Smooth muscle cell (in vitro differentiated cells): ENCODE measurements around the gene LRRC49. TPM values are rescaled to one million over a fixed set of nuclear protein-coding genes. Genes with fewer than 3 reads are reported as not detected.

Experiments
- DNase-seq: peaks from one replicate; lab custom pipeline; 2025; ENCODE audit not compliant: unreplicated experiment; lab: John Stamatoyannopoulos, UW
- H2AFZ ChIP-seq: fragments of 200-600 bp; sonication (generic); 2 replicates; pipeline ENCODE4 v1.6.0; 2016; ENCODE audit warnings: antibody characterized with exemption, low read depth, mild to moderate bottlenecking
- H3F3A ChIP-seq: fragments of 200-600 bp; sonication (generic); 2 replicates; pipeline ENCODE4 v1.6.0; 2017; ENCODE audit warnings: antibody characterized with exemption, low read depth
- H3K27ac ChIP-seq: fragments of 200-600 bp; sonication (generic); 2 replicates; pipeline ENCODE4 v1.5.1; 2016; ENCODE audit warnings: low read depth, mild to moderate bottlenecking
- H3K27me3 ChIP-seq: fragments of 200-600 bp; sonication (generic); 2 replicates; pipeline ENCODE4 v1.6.1; 2016; ENCODE audit warnings: low read depth, mild to moderate bottlenecking
- H3K36me3 ChIP-seq: fragments of 200-600 bp; sonication (generic); 2 replicates; pipeline ENCODE4 v1.5.1; 2016; ENCODE audit warnings: low read depth
- H3K4me1 ChIP-seq: fragments of 200-600 bp; sonication (generic); 2 replicates; pipeline ENCODE4 v1.5.1; 2016; ENCODE audit warnings: low read depth
- H3K4me2 ChIP-seq: fragments of 200-600 bp; sonication (generic); 2 replicates; pipeline ENCODE4 v1.6.0; 2016; ENCODE audit warnings: mild to moderate bottlenecking
- H3K4me3 ChIP-seq: fragments of 200-600 bp; sonication (generic); 2 replicates; pipeline ENCODE4 v1.5.1; 2016; ENCODE audit warnings: mild to moderate bottlenecking
- H3K79me2 ChIP-seq: fragments of 200-600 bp; sonication (generic); 2 replicates; pipeline ENCODE4 v1.6.0; 2016; ENCODE audit warnings: low read depth, mild to moderate bottlenecking
- H3K9ac ChIP-seq: fragments of 200-600 bp; sonication (generic); 2 replicates; pipeline ENCODE4 v1.6.0; 2016; ENCODE audit warnings: low read depth
- H3K9me3 ChIP-seq: fragments of 200-600 bp; sonication (generic); replicated peaks from 2 replicates; pipeline ENCODE4 v1.5.1; 2016; ENCODE audit warnings: low read depth
- H4K20me1 ChIP-seq: fragments of 200-600 bp; sonication (generic); 2 replicates; pipeline ENCODE4 v1.6.0; 2016; ENCODE audit warnings: low read depth
- CTCF ChIP-seq: fragments of 200-600 bp; sonication (generic); IDR thresholded peaks from 2 replicates; pipeline ENCODE4 v1.5.1; 2017; ENCODE audit warnings: borderline replicate concordance, mild to moderate bottlenecking, antibody characterized with exemption; ENCODE audit not compliant: insufficient read depth, poor library complexity, severe bottlenecking
- WGBS: methylation state at CpG from one replicate; pipeline ENCODE4 v1.1.7; 2016; ENCODE audit warnings: low lambda C conversion rate; 5-methylcytosine and 5-hydroxymethylcytosine counted together
- polyA plus RNA-seq: library from polyadenylated mRNA; unstranded; fragments of >200 nt; fragmentation: Nextera tagmentation; extraction: Ambion mirVana; gene quantifications from 2 replicates; pipeline ENCODE4 v1.2.1, GENCODE V29; 2016
- total RNA-seq: library from RNA; depleted of rRNA; stranded (reverse); fragments of >200 nt; gene quantifications from 2 replicates; pipeline ENCODE4 v1.2.3, GENCODE V29; 2014

The LRRC49 gene
- total and polyA plus RNA-seq, 2 experiments from 2014 or later, result 3.1 to 8.3 TPM

- no peak for DNase-seq
- Histone ChIP-seq H3K9me3 (no peaks in the 10 kb centered on the region), H3K27me3 (no peaks in the 10 kb centered on the region), H3K27ac (no peak overlapping the region), H3K4me3 (no peak overlapping the region), H3K9ac (no peak overlapping the region), H3K79me2 (no peaks in the 10 kb centered on the region), H4K20me1 (no peaks in the 10 kb centered on the region), H3K4me1 (peaks cover 8% of the 10 kb centered on the region), H3F3A (no peaks in the 10 kb centered on the region), H3K36me3 (no peaks in the 10 kb centered on the region), H3K4me2 (no peak overlapping the region), H2AFZ (no peak overlapping the region)
- TF ChIP-seq CTCF, result no peak
- WGBS, result 92% methylated on average over 2 of the region's 2 CpGs
Observed at GRCh38 chr15:71052356-71052755, 159.7 kb downstream of the LRRC49 start.

- Histone ChIP-seq H3F3A (no peaks in the 10 kb centered on the region), H3K79me2 (no peaks in the 10 kb centered on the region), H3K4me2 (no peak overlapping the region), H3K36me3 (no peaks in the 10 kb centered on the region), H3K27me3 (no peaks in the 10 kb centered on the region), H3K27ac (no peak overlapping the region), H3K9ac (no peak overlapping the region), H3K4me1 (peaks cover 7% of the 10 kb centered on the region), H2AFZ (no peak overlapping the region), H3K4me3 (no peak overlapping the region), H4K20me1 (no peaks in the 10 kb centered on the region), H3K9me3 (no peaks in the 10 kb centered on the region)
- WGBS, result 72% methylated on average over 2 of the region's 2 CpGs
- TF ChIP-seq CTCF, result no peak
- no peak for DNase-seq
Observed at GRCh38 chr15:71054286-71054952, 161.8 kb downstream of the LRRC49 start.

DNA sequence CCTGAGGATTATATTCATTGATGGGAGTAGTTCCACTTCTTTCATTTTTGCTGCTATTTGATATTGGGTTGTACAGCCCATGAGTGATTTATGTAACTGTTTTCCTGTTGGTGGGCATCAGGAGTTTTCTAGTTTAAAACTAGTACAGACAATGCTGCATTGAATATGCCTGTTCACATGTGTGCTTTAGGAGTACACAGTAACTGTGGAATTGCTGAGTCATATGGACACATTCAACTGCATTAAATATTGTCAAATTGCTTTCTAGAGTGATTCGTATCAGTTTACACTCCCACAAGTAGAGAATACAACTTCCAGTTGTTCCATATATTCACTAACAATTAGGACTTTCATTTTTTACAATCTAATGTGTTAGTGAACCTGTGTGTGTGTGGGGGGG lies 162.8 kb downstream of the LRRC49 start:
- no peak for DNase-seq
- H3K27ac ChIP-seq, result no peak overlapping the region

More for the DNA sequence above, 162.8 kb downstream of the LRRC49 start:
- no peaks in the 10 kb centered on the region for H3F3A ChIP-seq
- H3K27me3 ChIP-seq, result no peaks in the 10 kb centered on the region
- H3K36me3 ChIP-seq, result no peaks in the 10 kb centered on the region
- H3K9ac ChIP-seq, result no peak overlapping the region
- no peak overlapping the region for H2AFZ ChIP-seq
- no peak overlapping the region for H3K4me2 ChIP-seq
- H3K79me2 ChIP-seq, result no peaks in the 10 kb centered on the region
- TF ChIP-seq CTCF, result no peak
- WGBS, result 72% methylated on average over 1 of the region's 1 CpG
- no peaks in the 10 kb centered on the region for H4K20me1 ChIP-seq
- H3K4me1 ChIP-seq, result no peaks in the 10 kb centered on the region
- H3K9me3 ChIP-seq, result no peaks in the 10 kb centered on the region
- H3K4me3 ChIP-seq, result no peak overlapping the region
